K562 (cell line): ENCODE results near the gene TMEM141. TPM values are rescaled to one million over a fixed set of nuclear protein-coding genes. Genes with fewer than 3 reads are reported as not detected.

Source experiments
- CBX5 ChIP-seq: IDR thresholded peaks from 2 replicates; pipeline ENCODE4 v1.6.1; 2014; ENCODE audit warnings: low read depth, borderline replicate concordance
- CCAR2 ChIP-seq: fragments of 200-400 bp; formaldehyde crosslinking; IDR thresholded peaks from 2 replicates; pipeline ENCODE4 v1.6.1; 2017; ENCODE audit warnings: mild to moderate bottlenecking, low read depth, low read length
- DACH1 ChIP-seq: fragments of 450-650 bp; IDR thresholded peaks from 2 replicates; pipeline ENCODE4 v1.6.1; 2018; ENCODE audit not compliant: partially characterized antibody
- DMBX1 ChIP-seq: fragments of 250-450 bp; sonication (Bioruptor Pico); IDR thresholded peaks from 2 replicates; pipeline ENCODE4 v1.8.0; 2022; ENCODE audit warnings: inconsistent platforms, mild to moderate bottlenecking, moderate library complexity, borderline replicate concordance
- HIVEP1 ChIP-seq: fragments of 250-450 bp; sonication (Bioruptor Pico); IDR thresholded peaks from 2 replicates; pipeline ENCODE4 v1.4.0; 2020; ENCODE audit warnings: mild to moderate bottlenecking
- RB1 ChIP-seq: fragments of 450-650 bp; IDR thresholded peaks from 2 replicates; pipeline ENCODE4 v1.6.1; 2017; ENCODE audit warnings: low read depth, mild to moderate bottlenecking
- RBM17 ChIP-seq: fragments of 200-400 bp; formaldehyde crosslinking; IDR thresholded peaks from 2 replicates; pipeline ENCODE4 v1.6.1; 2017; ENCODE audit warnings: low read depth, mild to moderate bottlenecking, low read length, borderline replicate concordance
- SP1 ChIP-seq: sonication (generic); formaldehyde crosslinking; IDR thresholded peaks from 2 replicates; pipeline ENCODE4 v1.8.1; 2022; ENCODE audit warnings: mild to moderate bottlenecking, missing genetic modification reagents
- TCF3 ChIP-seq: sonication (generic); formaldehyde crosslinking; IDR thresholded peaks from 2 replicates; pipeline ENCODE4 v1.4.0; 2020; ENCODE audit warnings: mild to moderate bottlenecking, missing genetic modification reagents
- TEAD2 ChIP-seq: fragments of 450-650 bp; IDR thresholded peaks from 2 replicates; pipeline ENCODE4 v1.6.1; 2016; ENCODE audit warnings: missing genetic modification characterization, control low read depth, missing compliant biosample characterization
- XRCC3 ChIP-seq: fragments of 450-650 bp; IDR thresholded peaks from 2 replicates; pipeline ENCODE4 v1.6.1; 2017; ENCODE audit warnings: mild to moderate bottlenecking, moderate library complexity
- ZBTB26 ChIP-seq: fragments of 450-650 bp; formaldehyde crosslinking; IDR thresholded peaks from 2 replicates; pipeline ENCODE4 v1.4.0; 2022; ENCODE audit warnings: missing genetic modification characterization
- ZNF551 ChIP-seq: fragments of 250-450 bp; sonication (Bioruptor Pico); IDR thresholded peaks from 2 replicates; pipeline ENCODE4 v1.5.0; 2021; ENCODE audit warnings: mild to moderate bottlenecking, moderate library complexity
- ZNF75A ChIP-seq: fragments of 450-650 bp; formaldehyde crosslinking; IDR thresholded peaks from 2 replicates; pipeline ENCODE4 v1.4.0; 2020; ENCODE audit warnings: mild to moderate bottlenecking
- polyA plus RNA-seq, 8 experiments: library from polyadenylated mRNA; depleted of rRNA in 4 of 8; stranded (reverse) in 5 of 8; unstranded in 3 of 8; fragments of >200 nt; fragmentation: Nextera tagmentation in 2 of 8; fragmentation: Illumina TruSeq in 1 of 8; extraction: Ambion mirVana in 2 of 8; extraction: Trizol in 1 of 8; gene quantifications; 2 replicates each; pipeline versions ENCODE4 v1.2.1 to v1.2.3, GENCODE V29; 2011 to 2014; ENCODE audit warnings: inconsistent platforms in 1 of 8, missing spikeins in 1 of 8
- total RNA-seq, 7 experiments: library from RNA; depleted of rRNA in 6 of 7; stranded (reverse); fragments of >200 nt in 6 of 7; fragmentation: Illumina TruSeq in 2 of 7; extraction: Trizol in 2 of 7; gene quantifications; 2 replicates each; pipeline versions ENCODE4 v1.2.1 to v1.2.3, GENCODE V29; 2011 to 2021; ENCODE audit warnings: low replicate concordance in 1 of 7
- TF ChIP-seq, protein P1 (sequence below): fragments of 250-450 bp; sonication (Bioruptor Pico); IDR thresholded peaks from 2 replicates; pipeline ENCODE4 v1.4.0; 2020
- TF ChIP-seq, protein P2 (sequence below): fragments of 450-650 bp; IDR thresholded peaks from 2 replicates; pipeline ENCODE4 v1.7.1; 2018; ENCODE audit warnings: mild to moderate bottlenecking, low read depth; ENCODE audit not compliant: partially characterized antibody
- TF ChIP-seq, protein P3 (sequence below): fragments of 450-650 bp; formaldehyde crosslinking; IDR thresholded peaks from 2 replicates; pipeline ENCODE4 v1.4.0; 2020; ENCODE audit warnings: mild to moderate bottlenecking, moderate library complexity

TMEM141 gene
- total and polyA plus RNA-seq, 9 of the 15 experiments (the other 6 are each of a cell fraction or from before 2014, with no cell fraction given), result 21.5 to 123 (median 74.8) TPM

DNA sequence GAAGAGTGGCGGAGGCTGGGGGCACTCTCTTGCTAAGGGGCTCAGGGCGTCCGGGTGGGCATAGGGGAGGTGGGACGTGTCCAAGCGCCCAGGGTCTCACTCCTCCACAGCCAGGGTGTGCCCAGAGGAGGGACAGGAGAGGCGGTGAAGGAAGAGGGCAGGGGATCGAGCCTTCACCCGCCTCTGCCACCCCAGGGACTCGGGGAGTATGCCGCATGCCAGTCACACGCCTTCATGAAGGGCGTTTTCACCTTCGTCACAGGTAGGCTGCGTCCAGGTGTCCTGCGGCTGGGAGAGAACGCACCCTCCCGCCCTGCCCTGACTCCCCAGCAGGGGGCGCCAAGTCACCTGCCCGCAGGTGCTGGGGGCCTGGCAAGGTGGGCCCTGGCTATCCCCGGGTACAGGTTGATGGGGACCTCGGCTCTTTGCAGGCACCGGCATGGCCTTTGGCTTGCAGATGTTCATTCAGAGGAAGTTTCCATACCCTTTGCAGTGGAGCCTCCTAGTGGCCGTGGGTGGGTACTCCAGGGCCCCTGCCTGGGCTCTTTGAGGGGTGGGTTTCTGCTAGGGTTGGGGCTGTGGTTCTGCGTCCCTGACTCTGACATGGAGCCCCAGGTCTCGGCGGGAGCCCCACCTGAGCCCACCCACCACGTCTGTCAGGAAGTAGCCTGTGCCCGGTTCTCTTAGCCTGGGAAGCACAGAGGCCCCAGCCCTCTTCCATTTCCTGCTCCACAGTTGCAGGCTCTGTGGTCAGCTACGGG lies 552 bp downstream of the TMEM141 start (continued):
- TF ChIP-seq, protein P1, sequence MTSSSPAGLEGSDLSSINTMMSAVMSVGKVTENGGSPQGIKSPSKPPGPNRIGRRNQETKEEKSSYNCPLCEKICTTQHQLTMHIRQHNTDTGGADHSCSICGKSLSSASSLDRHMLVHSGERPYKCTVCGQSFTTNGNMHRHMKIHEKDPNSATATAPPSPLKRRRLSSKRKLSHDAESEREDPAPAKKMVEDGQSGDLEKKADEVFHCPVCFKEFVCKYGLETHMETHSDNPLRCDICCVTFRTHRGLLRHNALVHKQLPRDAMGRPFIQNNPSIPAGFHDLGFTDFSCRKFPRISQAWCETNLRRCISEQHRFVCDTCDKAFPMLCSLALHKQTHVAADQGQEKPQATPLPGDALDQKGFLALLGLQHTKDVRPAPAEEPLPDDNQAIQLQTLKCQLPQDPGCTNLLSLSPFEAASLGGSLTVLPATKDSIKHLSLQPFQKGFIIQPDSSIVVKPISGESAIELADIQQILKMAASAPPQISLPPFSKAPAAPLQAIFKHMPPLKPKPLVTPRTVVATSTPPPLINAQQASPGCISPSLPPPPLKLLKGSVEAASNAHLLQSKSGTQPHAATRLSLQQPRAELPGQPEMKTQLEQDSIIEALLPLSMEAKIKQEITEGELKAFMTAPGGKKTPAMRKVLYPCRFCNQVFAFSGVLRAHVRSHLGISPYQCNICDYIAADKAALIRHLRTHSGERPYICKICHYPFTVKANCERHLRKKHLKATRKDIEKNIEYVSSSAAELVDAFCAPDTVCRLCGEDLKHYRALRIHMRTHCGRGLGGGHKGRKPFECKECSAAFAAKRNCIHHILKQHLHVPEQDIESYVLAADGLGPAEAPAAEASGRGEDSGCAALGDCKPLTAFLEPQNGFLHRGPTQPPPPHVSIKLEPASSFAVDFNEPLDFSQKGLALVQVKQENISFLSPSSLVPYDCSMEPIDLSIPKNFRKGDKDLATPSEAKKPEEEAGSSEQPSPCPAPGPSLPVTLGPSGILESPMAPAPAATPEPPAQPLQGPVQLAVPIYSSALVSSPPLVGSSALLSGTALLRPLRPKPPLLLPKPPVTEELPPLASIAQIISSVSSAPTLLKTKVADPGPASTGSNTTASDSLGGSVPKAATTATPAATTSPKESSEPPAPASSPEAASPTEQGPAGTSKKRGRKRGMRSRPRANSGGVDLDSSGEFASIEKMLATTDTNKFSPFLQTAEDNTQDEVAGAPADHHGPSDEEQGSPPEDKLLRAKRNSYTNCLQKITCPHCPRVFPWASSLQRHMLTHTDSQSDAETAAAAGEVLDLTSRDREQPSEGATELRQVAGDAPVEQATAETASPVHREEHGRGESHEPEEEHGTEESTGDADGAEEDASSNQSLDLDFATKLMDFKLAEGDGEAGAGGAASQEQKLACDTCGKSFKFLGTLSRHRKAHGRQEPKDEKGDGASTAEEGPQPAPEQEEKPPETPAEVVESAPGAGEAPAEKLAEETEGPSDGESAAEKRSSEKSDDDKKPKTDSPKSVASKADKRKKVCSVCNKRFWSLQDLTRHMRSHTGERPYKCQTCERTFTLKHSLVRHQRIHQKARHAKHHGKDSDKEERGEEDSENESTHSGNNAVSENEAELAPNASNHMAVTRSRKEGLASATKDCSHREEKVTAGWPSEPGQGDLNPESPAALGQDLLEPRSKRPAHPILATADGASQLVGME (CRISPR knock-in tag), result peak; percentile 36; the same call in 1 of the 2 replicates
- peak; percentile 82 for TF ChIP-seq RB1
- no peak for TF ChIP-seq RBM17
- TF ChIP-seq TEAD2 (tag), result no peak
- TF ChIP-seq ZNF551 (CRISPR knock-in tag), result no peak
- TF ChIP-seq TCF3, result 0 out of 2 replicates have a peak, but pooled peaks have one; percentile 17
- no peak for TF ChIP-seq ZBTB26
- TF ChIP-seq ZNF75A (CRISPR knock-in tag), result no peak
- TF ChIP-seq SP1, result no peak; the same call in 1 of the 2 replicates
- TF ChIP-seq DMBX1 (CRISPR knock-in tag), result no peak
- TF ChIP-seq DACH1, result no peak
- TF ChIP-seq, protein P2, sequence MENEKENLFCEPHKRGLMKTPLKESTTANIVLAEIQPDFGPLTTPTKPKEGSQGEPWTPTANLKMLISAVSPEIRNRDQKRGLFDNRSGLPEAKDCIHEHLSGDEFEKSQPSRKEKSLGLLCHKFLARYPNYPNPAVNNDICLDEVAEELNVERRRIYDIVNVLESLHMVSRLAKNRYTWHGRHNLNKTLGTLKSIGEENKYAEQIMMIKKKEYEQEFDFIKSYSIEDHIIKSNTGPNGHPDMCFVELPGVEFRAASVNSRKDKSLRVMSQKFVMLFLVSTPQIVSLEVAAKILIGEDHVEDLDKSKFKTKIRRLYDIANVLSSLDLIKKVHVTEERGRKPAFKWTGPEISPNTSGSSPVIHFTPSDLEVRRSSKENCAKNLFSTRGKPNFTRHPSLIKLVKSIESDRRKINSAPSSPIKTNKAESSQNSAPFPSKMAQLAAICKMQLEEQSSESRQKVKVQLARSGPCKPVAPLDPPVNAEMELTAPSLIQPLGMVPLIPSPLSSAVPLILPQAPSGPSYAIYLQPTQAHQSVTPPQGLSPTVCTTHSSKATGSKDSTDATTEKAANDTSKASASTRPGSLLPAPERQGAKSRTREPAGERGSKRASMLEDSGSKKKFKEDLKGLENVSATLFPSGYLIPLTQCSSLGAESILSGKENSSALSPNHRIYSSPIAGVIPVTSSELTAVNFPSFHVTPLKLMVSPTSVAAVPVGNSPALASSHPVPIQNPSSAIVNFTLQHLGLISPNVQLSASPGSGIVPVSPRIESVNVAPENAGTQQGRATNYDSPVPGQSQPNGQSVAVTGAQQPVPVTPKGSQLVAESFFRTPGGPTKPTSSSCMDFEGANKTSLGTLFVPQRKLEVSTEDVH, result no peak
- TF ChIP-seq XRCC3, result no peak
- TF ChIP-seq, protein P3, sequence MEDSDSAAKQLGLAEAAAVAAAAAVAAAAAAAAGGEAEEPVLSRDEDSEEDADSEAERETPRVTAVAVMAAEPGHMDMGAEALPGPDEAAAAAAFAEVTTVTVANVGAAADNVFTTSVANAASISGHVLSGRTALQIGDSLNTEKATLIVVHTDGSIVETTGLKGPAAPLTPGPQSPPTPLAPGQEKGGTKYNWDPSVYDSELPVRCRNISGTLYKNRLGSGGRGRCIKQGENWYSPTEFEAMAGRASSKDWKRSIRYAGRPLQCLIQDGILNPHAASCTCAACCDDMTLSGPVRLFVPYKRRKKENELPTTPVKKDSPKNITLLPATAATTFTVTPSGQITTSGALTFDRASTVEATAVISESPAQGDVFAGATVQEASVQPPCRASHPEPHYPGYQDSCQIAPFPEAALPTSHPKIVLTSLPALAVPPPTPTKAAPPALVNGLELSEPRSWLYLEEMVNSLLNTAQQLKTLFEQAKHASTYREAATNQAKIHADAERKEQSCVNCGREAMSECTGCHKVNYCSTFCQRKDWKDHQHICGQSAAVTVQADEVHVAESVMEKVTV (CRISPR knock-in tag), result no peak
- TF ChIP-seq CCAR2, result no peak
- no peak; the same call in 1 of the 2 replicates for TF ChIP-seq HIVEP1
- TF ChIP-seq CBX5, result peak; percentile 36; the same call in 1 of the 2 replicates
